ENCODE results near the gene NACC2. TPM values are rescaled to one million over a fixed set of nuclear protein-coding genes. Genes with fewer than 3 reads are reported as not detected.

The NACC2 gene
- total and polyA plus RNA-seq, 9 of the 15 experiments (the other 6 are each of a cell fraction or from before 2014, with no cell fraction given), result 0.70 to 25.1 (median 5.6) TPM

DNA sequence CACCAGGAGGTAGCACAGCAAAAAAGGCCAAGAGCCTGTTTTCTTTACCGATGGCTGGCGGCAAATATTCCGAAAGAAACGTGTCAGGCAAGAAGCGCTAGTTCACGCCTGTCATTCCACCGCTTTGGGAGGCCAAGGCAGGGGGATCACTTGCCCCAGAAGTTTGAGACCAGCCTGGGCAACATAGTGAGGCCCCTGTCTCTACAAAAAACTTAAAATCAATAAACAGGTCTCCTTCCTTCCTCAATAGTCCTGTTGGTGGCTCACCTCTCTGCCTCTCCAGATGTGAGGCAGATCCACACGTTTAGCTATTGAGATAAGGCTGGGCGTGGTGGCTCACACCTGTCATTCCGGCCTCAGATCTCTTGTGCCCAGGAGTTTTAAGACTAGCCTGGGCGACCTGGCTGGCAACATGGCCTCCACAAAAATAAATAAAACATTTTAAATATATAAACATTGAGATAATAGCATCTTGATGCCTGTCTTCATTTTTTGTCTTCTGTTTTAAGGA, 24.8 kb upstream of the NACC2 start (continued):
- TF ChIP-seq, protein P1, sequence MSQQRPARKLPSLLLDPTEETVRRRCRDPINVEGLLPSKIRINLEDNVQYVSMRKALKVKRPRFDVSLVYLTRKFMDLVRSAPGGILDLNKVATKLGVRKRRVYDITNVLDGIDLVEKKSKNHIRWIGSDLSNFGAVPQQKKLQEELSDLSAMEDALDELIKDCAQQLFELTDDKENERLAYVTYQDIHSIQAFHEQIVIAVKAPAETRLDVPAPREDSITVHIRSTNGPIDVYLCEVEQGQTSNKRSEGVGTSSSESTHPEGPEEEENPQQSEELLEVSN (IDR thresholded peaks at IDR 0.05; ENCODE audit: borderline replicate concordance in 1 of 2, extremely low read depth in 1 of 2, insufficient read depth in 1 of 2, insufficient read length in 1 of 2, low read depth in 1 of 2, low read length in 1 of 2, poor library complexity in 1 of 2, severe bottlenecking in 1 of 2), result peak in 1 of 2 experiments; percentile 33
- TF ChIP-seq SMARCB1 (IDR thresholded peaks at IDR 0.05; ENCODE audit: insufficient read length, low read depth) (no peak), CBFA2T3 (IDR thresholded peaks at IDR 0.05) (peak; percentile 67), ETV1 (tag; conservative IDR thresholded peaks at IDR 0.05; ENCODE audit: low read depth) (no peak), NR2C1 (IDR thresholded peaks at IDR 0.05) (no peak), NR2C1 (tag; IDR thresholded peaks at IDR 0.05) (no peak), C11orf30 (IDR thresholded peaks at IDR 0.05; ENCODE audit: low read depth) (no peak), SRSF1 (IDR thresholded peaks at IDR 0.05; ENCODE audit: low read depth, low read length) (no peak)
- TF ChIP-seq, protein P2, sequence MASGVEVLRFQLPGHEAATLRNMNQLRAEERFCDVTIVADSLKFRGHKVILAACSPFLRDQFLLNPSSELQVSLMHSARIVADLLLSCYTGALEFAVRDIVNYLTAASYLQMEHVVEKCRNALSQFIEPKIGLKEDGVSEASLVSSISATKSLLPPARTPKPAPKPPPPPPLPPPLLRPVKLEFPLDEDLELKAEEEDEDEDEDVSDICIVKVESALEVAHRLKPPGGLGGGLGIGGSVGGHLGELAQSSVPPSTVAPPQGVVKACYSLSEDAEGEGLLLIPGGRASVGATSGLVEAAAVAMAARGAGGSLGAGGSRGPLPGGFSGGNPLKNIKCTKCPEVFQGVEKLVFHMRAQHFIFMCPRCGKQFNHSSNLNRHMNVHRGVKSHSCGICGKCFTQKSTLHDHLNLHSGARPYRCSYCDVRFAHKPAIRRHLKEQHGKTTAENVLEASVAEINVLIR (CRISPR knock-in tag; IDR thresholded peaks at IDR 0.05), result no peak
- TF ChIP-seq, protein P3, sequence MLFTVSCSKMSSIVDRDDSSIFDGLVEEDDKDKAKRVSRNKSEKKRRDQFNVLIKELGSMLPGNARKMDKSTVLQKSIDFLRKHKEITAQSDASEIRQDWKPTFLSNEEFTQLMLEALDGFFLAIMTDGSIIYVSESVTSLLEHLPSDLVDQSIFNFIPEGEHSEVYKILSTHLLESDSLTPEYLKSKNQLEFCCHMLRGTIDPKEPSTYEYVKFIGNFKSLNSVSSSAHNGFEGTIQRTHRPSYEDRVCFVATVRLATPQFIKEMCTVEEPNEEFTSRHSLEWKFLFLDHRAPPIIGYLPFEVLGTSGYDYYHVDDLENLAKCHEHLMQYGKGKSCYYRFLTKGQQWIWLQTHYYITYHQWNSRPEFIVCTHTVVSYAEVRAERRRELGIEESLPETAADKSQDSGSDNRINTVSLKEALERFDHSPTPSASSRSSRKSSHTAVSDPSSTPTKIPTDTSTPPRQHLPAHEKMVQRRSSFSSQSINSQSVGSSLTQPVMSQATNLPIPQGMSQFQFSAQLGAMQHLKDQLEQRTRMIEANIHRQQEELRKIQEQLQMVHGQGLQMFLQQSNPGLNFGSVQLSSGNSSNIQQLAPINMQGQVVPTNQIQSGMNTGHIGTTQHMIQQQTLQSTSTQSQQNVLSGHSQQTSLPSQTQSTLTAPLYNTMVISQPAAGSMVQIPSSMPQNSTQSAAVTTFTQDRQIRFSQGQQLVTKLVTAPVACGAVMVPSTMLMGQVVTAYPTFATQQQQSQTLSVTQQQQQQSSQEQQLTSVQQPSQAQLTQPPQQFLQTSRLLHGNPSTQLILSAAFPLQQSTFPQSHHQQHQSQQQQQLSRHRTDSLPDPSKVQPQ (CRISPR knock-in tag; IDR thresholded peaks at IDR 0.05; ENCODE audit: borderline replicate concordance), result no peak
- TF ChIP-seq, protein P4, sequence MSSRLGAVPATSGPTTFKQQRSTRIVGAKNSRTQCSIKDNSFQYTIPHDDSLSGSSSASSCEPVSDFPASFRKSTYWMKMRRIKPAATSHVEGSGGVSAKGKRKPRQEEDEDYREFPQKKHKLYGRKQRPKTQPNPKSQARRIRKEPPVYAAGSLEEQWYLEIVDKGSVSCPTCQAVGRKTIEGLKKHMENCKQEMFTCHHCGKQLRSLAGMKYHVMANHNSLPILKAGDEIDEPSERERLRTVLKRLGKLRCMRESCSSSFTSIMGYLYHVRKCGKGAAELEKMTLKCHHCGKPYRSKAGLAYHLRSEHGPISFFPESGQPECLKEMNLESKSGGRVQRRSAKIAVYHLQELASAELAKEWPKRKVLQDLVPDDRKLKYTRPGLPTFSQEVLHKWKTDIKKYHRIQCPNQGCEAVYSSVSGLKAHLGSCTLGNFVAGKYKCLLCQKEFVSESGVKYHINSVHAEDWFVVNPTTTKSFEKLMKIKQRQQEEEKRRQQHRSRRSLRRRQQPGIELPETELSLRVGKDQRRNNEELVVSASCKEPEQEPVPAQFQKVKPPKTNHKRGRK (tag; IDR thresholded peaks at IDR 0.05), result no peak
- TF ChIP-seq, protein P5, sequence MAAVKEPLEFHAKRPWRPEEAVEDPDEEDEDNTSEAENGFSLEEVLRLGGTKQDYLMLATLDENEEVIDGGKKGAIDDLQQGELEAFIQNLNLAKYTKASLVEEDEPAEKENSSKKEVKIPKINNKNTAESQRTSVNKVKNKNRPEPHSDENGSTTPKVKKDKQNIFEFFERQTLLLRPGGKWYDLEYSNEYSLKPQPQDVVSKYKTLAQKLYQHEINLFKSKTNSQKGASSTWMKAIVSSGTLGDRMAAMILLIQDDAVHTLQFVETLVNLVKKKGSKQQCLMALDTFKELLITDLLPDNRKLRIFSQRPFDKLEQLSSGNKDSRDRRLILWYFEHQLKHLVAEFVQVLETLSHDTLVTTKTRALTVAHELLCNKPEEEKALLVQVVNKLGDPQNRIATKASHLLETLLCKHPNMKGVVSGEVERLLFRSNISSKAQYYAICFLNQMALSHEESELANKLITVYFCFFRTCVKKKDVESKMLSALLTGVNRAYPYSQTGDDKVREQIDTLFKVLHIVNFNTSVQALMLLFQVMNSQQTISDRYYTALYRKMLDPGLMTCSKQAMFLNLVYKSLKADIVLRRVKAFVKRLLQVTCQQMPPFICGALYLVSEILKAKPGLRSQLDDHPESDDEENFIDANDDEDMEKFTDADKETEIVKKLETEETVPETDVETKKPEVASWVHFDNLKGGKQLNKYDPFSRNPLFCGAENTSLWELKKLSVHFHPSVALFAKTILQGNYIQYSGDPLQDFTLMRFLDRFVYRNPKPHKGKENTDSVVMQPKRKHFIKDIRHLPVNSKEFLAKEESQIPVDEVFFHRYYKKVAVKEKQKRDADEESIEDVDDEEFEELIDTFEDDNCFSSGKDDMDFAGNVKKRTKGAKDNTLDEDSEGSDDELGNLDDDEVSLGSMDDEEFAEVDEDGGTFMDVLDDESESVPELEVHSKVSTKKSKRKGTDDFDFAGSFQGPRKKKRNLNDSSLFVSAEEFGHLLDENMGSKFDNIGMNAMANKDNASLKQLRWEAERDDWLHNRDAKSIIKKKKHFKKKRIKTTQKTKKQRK (IDR thresholded peaks at IDR 0.05; ENCODE audit: borderline replicate concordance, low read depth, low read length), result no peak
- TF ChIP-seq, protein P6, sequence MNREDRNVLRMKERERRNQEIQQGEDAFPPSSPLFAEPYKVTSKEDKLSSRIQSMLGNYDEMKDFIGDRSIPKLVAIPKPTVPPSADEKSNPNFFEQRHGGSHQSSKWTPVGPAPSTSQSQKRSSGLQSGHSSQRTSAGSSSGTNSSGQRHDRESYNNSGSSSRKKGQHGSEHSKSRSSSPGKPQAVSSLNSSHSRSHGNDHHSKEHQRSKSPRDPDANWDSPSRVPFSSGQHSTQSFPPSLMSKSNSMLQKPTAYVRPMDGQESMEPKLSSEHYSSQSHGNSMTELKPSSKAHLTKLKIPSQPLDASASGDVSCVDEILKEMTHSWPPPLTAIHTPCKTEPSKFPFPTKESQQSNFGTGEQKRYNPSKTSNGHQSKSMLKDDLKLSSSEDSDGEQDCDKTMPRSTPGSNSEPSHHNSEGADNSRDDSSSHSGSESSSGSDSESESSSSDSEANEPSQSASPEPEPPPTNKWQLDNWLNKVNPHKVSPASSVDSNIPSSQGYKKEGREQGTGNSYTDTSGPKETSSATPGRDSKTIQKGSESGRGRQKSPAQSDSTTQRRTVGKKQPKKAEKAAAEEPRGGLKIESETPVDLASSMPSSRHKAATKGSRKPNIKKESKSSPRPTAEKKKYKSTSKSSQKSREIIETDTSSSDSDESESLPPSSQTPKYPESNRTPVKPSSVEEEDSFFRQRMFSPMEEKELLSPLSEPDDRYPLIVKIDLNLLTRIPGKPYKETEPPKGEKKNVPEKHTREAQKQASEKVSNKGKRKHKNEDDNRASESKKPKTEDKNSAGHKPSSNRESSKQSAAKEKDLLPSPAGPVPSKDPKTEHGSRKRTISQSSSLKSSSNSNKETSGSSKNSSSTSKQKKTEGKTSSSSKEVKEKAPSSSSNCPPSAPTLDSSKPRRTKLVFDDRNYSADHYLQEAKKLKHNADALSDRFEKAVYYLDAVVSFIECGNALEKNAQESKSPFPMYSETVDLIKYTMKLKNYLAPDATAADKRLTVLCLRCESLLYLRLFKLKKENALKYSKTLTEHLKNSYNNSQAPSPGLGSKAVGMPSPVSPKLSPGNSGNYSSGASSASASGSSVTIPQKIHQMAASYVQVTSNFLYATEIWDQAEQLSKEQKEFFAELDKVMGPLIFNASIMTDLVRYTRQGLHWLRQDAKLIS (CRISPR knock-in tag; IDR thresholded peaks at IDR 0.05), result no peak

All from K562 (cell line).